ENCODE measurements around the gene USP17L11. TPM values are rescaled to one million over a fixed set of nuclear protein-coding genes. Genes with fewer than 3 reads are reported as not detected.
"Not testable (repeated sequence)": the region's sequence is repeated elsewhere in the genome, so short reads cannot be mapped to it uniquely, and the experiment has no call there.

Gene USP17L11, protein sequence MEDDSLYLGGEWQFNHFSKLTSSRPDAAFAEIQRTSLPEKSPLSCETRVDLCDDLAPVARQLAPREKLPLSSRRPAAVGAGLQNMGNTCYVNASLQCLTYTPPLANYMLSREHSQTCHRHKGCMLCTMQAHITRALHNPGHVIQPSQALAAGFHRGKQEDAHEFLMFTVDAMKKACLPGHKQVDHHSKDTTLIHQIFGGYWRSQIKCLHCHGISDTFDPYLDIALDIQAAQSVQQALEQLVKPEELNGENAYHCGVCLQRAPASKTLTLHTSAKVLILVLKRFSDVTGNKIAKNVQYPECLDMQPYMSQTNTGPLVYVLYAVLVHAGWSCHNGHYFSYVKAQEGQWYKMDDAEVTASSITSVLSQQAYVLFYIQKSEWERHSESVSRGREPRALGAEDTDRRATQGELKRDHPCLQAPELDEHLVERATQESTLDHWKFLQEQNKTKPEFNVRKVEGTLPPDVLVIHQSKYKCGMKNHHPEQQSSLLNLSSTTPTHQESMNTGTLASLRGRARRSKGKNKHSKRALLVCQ
- not detected in 2 replicates for total RNA-seq (2014; rRNA removed; shearing (Covaris generic))

DNA sequence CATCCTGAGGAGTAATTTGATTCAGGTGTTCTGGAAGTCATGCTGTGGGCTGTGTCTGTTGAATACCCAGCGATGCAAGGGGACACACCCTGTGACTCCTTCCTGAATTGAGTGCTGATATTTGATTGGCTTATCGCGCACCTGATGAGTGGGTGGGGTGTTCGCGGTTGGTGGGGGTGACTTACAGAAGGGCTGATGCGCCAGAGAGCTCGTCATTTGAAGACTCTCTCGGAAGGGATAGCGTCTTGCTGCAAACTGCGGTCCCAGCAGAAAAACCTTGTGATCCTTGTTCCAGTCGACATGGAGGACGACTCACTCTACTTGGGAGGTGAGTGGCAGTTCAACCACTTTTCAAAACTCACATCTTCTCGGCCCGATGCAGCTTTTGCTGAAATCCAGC, at the start of gene USP17L11:
USP17L11 (plus strand) TSS at position 301 of the 400 bp plus-strand sequence; CDS start at position 301, 0 bp downstream.
- not testable (repeated sequence) for DNase-seq (ENCODE audit: low read depth)

DNA sequence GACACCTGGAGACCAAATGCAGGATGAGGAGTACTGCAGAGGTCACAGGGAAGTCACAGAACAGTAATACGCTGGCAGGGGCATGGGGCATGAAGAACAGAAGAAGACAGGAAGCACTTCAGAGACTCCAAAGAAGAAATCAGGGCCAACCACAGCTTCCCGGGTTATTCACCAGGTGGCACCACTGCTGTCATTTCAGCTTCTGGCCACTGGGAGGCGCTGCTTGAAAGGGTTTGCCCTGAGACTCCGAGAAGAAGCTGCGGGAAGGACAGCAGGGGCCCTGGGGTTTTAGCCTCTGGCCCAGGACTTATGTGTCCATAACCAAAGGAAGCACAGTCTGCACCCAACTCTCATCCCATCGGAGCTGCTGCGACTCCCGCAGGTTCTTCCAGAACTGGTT, 49.2 kb upstream of the USP17L11 start:
- DNase-seq (ENCODE audit: low read depth): not testable (repeated sequence)

DNA sequence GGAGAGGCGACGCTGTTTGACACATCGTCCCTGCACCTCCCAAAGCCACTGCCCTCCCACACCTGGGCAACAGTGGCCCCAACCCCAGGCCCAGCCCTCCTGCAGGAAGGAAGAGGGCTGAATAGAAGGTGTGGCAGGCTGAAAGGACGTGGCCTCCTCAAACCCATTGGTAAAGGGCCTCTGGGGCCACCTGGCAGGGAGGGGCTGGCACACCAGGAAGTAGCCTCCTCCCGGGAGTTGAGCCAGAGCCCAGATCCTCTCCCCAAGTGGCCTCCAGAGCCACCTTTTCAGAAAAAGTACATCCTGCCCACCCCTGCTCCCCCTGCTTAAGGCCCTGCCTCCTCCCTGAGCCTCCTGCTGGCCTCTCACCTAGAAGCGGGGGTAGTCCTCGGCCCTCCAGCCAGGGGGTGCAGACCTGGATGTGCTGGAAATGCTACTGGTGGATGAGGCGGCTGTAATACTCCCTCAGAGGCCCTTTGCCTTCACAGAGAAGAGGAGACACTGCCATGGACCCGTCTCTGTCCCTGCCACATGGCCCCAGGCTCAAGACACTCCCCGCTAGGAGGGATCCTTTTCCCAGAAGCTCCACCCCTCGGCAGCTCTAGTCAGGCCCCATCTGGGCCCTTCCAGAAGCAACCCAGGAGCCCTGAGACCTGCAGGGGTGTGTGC, 45.3 kb upstream of the USP17L11 start, which contains the start of gene FAM90A26:
FAM90A26 (plus strand) TSS at position 619 of the 669 bp plus-strand sequence. CDS start 2,764 bp downstream, outside the sequence.
- not testable (repeated sequence) for DNase-seq (ENCODE audit: low read depth)

DNA sequence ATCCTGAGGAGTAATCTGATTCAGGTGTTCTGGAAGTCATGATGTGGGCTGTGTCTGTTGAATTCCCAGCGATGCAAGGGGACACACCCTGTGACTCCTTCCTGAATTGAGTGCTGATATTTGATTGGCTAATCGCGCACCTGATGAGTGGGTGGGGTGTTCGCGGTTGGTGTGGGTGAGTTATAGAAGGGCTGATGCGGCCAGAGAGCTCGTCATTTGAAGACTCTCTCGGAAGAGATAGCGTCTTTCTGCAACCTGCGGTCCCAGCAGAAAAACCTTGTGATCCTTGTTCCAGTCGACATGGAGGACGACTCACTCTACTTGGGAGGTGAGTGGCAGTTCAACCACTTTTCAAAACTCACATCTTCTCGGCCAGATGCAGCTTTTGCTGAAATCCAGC, 4.8 kb upstream of the USP17L11 start, which contains the start of gene USP17L10:
USP17L10 (plus strand) TSS at position 301 of the 400 bp plus-strand sequence; CDS start at position 301, 0 bp downstream.
- DNase-seq (ENCODE audit: low read depth): not testable (repeated sequence)

DNA sequence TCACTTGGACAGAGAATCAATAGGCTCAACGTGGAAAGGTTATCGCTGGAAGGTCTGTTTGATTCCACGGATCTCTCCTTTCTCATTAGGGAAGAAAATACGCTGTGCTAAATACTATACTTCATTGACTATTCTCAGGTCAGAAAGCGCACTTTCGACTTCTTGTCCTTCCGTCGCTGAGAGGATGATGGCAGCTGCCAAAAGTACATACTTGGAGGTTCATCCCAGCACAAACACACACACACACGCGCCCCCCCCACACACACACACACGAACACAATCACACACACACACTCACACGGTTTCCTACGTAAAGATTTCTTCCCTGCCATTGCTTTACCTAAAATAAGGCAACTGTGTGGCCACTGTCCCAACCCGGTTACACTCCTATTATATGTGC, 504 bp upstream of the USP17L11 start:
- not testable (repeated sequence) for DNase-seq (ENCODE audit: low read depth)

DNA sequence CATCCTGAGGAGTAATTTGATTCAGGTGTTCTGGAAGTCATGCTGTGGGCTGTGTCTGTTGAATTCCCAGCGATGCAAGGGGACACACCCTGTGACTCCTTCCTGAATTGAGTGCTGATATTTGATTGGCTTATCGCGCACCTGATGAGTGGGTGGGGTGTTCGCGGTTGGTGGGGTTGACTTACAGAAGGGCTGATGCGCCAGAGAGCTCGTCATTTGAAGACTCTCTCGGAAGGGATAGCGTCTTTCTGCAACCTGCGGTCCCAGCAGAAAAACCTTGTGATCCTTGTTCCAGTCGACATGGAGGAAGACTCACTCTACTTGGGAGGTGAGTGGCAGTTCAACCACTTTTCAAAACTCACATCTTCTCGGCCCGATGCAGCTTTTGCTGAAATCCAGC, 4.6 kb downstream of the USP17L11 start, which contains the start of gene USP17L12:
USP17L12 (plus strand) TSS at position 301 of the 400 bp plus-strand sequence; CDS start at position 301, 0 bp downstream.
- DNase-seq (ENCODE audit: low read depth): not testable (repeated sequence)

DNA sequence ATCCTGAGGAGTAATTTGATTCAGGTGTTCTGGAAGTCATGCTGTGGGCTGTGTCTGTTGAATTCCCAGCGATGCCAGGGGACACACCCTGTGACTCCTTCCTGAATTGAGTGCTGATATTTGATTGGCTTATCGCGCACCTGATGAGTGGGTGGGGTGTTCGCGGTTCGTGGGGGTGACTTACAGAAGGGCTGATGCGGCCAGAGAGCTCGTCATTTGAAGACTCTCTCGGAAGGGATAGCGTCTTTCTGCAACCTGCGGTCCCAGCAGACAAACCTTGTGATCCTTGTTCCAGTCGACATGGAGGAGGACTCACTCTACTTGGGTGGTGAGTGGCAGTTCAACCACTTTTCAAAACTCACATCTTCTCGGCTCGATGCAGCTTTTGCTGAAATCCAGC, 9.4 kb downstream of the USP17L11 start, which contains the start of gene USP17L13:
USP17L13 (plus strand) TSS at position 301 of the 400 bp plus-strand sequence; CDS start at position 301, 0 bp downstream.
- not testable (repeated sequence) for DNase-seq (ENCODE audit: low read depth)

DNA sequence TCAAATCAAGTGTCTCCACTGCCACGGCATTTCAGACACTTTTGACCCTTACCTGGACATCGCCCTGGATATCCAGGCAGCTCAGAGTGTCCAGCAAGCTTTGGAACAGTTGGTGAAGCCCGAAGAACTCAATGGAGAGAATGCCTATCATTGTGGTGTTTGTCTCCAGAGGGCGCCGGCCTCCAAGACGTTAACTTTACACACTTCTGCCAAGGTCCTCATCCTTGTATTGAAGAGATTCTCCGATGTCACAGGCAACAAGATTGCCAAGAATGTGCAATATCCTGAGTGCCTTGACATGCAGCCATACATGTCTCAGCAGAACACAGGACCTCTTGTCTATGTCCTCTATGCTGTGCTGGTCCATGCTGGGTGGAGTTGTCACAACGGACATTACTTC, 15.0 kb downstream of the USP17L11 start:
- not testable (repeated sequence) for DNase-seq (ENCODE audit: low read depth)

DNA sequence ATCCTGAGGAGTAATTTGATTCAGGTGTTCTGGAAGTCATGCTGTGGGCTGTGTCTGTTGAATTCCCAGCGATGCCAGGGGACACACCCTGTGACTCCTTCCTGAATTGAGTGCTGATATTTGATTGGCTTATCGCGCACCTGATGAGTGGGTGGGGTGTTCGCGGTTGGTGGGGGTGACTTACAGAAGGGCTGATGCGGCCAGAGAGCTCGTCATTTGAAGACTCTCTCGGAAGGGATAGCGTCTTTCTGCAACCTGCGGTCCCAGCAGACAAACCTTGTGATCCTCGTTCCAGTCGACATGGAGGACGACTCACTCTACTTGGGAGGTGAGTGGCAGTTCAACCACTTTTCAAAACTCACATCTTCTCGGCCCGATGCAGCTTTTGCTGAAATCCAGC, 18.9 kb downstream of the USP17L11 start, which contains the start of gene USP17L15:
USP17L15 (plus strand) TSS at position 301 of the 400 bp plus-strand sequence; CDS start at position 301, 0 bp downstream.
- DNase-seq (ENCODE audit: low read depth): not testable (repeated sequence)

DNA sequence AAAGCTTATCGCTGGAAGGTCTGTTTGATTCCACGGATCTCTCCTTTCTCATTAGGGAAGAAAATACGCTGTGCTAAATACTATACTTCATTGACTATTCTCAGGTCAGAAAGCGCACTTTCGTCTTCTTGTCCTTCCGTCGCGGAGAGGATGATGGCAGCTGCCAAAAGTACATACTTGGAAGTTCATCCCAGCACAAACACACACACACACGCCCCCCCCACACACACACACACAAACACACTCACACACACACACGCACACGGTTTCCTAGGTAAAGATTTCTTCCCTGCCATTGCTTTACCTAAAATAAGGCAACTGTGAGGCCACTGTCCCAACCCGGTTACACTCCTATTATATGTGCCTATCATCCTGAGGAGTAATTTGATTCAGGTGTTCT, 23.3 kb downstream of the USP17L11 start:
- DNase-seq (ENCODE audit: low read depth): not testable (repeated sequence)

DNA sequence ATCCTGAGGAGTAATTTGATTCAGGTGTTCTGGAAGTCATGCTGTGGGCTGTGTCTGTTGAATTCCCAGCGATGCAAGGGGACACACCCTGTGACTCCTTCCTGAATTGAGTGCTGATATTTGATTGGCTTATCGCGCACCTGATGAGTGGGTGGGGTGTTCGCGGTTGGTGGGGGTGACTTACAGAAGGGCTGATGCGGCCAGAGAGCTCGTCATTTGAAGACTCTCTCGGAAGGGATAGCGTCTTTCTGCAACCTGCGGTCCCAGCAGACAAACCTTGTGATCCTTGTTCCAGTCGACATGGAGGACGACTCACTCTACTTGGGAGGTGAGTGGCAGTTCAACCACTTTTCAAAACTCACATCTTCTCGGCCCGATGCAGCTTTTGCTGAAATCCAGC, 28.4 kb downstream of the USP17L11 start, which contains the start of gene USP17L17:
USP17L17 (plus strand) TSS at position 301 of the 400 bp plus-strand sequence; CDS start at position 301, 0 bp downstream.
- DNase-seq (ENCODE audit: low read depth): not testable (repeated sequence)

DNA sequence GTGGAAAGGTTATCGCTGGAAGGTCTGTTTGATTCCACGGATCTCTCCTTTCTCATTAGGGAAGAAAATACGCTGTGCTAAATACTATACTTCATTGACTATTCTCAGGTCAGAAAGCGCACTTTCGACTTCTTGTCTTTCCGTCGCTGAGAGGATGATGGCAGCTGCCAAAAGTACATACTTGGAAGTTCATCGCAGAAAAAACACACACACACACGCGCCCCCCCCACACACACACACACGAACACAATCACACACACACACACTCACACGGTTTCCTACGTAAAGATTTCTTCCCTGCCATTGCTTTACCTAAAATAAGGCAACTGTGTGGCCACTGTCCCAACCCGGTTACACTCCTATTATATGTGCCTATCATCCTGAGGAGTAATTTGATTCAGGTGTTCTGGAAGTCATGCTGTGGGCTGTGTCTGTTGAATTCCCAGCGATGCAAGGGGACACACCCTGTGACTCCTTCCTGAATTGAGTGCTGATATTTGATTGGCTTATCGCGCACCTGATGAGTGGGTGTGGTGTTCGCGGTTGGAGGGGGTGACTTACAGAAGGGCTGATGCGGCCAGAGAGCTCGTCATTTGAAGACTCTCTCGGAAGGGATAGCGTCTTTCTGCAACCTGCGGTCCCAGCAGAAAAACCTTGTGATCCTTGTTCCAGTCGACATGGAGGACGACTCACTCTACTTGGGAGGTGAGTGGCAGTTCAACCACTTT, 32.9 kb downstream of the USP17L11 start, which contains the start of gene USP17L18:
USP17L18 (plus strand) TSS at position 678 of the 728 bp plus-strand sequence; CDS start at position 678, 0 bp downstream.
- DNase-seq (ENCODE audit: low read depth): not testable (repeated sequence)

DNA sequence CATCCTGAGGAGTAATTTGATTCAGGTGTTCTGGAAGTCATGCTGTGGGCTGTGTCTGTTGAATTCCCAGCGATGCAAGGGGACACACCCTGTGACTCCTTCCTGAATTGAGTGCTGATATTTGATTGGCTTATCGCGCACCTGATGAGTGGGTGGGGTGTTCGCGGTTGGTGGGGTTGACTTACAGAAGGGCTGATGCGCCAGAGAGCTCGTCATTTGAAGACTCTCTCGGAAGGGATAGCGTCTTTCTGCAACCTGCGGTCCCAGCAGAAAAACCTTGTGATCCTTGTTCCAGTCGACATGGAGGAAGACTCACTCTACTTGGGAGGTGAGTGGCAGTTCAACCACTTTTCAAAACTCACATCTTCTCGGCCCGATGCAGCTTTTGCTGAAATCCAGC, 37.9 kb downstream of the USP17L11 start, which contains the start of gene USP17L19:
USP17L19 (plus strand) TSS at position 301 of the 400 bp plus-strand sequence; CDS start at position 301, 0 bp downstream.
- not testable (repeated sequence) for DNase-seq (ENCODE audit: low read depth)

DNA sequence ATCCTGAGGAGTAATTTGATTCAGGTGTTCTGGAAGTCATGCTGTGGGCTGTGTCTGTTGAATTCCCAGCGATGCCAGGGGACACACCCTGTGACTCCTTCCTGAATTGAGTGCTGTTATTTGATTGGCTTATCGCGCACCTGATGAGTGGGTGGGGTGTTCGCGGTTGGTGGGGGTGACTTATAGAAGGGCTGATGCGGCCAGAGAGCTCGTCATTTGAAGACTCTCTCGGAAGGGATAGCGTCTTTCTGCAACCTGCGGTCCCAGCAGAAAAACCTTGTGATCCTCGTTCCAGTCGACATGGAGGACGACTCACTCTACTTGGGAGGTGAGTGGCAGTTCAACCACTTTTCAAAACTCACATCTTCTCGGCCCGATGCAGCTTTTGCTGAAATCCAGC, 42.6 kb downstream of the USP17L11 start, which contains the start of gene USP17L20:
USP17L20 (plus strand) TSS at position 301 of the 400 bp plus-strand sequence; CDS start at position 301, 0 bp downstream.
- not testable (repeated sequence) for DNase-seq (ENCODE audit: low read depth)

DNA sequence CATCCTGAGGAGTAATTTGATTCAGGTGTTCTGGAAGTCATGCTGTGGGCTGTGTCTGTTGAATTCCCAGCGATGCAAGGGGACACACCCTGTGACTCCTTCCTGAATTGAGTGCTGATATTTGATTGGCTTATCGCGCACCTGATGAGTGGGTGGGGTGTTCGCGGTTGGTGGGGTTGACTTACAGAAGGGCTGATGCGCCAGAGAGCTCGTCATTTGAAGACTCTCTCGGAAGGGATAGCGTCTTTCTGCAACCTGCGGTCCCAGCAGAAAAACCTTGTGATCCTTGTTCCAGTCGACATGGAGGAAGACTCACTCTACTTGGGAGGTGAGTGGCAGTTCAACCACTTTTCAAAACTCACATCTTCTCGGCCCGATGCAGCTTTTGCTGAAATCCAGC, 47.4 kb downstream of the USP17L11 start, which contains the start of gene USP17L21:
USP17L21 (plus strand) TSS at position 301 of the 400 bp plus-strand sequence; CDS start at position 301, 0 bp downstream.
- not testable (repeated sequence) for DNase-seq (ENCODE audit: low read depth)

Other genes with a start within 250 kb of the USP17L11 start
- gene FAM90A26, start 45.0 kb upstream of the USP17L11 start, total RNA-seq (2014; rRNA removed; shearing (Covaris generic)): not detected in 2 replicates
- gene USP17L10, start 4.7 kb upstream of the USP17L11 start, total RNA-seq (2014; rRNA removed; shearing (Covaris generic)): not detected in 2 replicates
- not detected in 2 replicates for gene USP17L12, start 4.7 kb downstream of the USP17L11 start, total RNA-seq (2014; rRNA removed; shearing (Covaris generic))
- not detected in 2 replicates for gene USP17L13, start 9.5 kb downstream of the USP17L11 start, total RNA-seq (2014; rRNA removed; shearing (Covaris generic))
- not detected in 2 replicates for gene USP17L15, start 19.0 kb downstream of the USP17L11 start, total RNA-seq (2014; rRNA removed; shearing (Covaris generic))
- not detected in 2 replicates for gene USP17L17, start 28.5 kb downstream of the USP17L11 start, total RNA-seq (2014; rRNA removed; shearing (Covaris generic))
- not detected in 2 replicates for gene USP17L18, start 33.2 kb downstream of the USP17L11 start, total RNA-seq (2014; rRNA removed; shearing (Covaris generic))
- gene USP17L19, start 38.0 kb downstream of the USP17L11 start, total RNA-seq (2014; rRNA removed; shearing (Covaris generic)): not detected in 2 replicates
- gene USP17L20, start 42.7 kb downstream of the USP17L11 start, total RNA-seq (2014; rRNA removed; shearing (Covaris generic)): not detected in 2 replicates
- gene USP17L21, start 47.5 kb downstream of the USP17L11 start, total RNA-seq (2014; rRNA removed; shearing (Covaris generic)): not detected in 2 replicates
- gene USP17L22, start 52.2 kb downstream of the USP17L11 start, total RNA-seq (2014; rRNA removed; shearing (Covaris generic)): not detected in 2 replicates
- gene USP17L24, start 109.8 kb downstream of the USP17L11 start, total RNA-seq (2014; rRNA removed; shearing (Covaris generic)): not detected in 2 replicates
- gene USP17L25, start 114.5 kb downstream of the USP17L11 start, total RNA-seq (2014; rRNA removed; shearing (Covaris generic)): not detected in 2 replicates
- gene USP17L26, start 119.3 kb downstream of the USP17L11 start, total RNA-seq (2014; rRNA removed; shearing (Covaris generic)): not detected in 2 replicates
- gene USP17L5, start 124.0 kb downstream of the USP17L11 start, total RNA-seq (2014; rRNA removed; shearing (Covaris generic)): not detected in 2 replicates
- gene USP17L27, start 128.7 kb downstream of the USP17L11 start, total RNA-seq (2014; rRNA removed; shearing (Covaris generic)): not detected in 2 replicates
- not detected in 2 replicates for gene USP17L28, start 133.5 kb downstream of the USP17L11 start, total RNA-seq (2014; rRNA removed; shearing (Covaris generic))
- not detected in 2 replicates for gene USP17L29, start 138.2 kb downstream of the USP17L11 start, total RNA-seq (2014; rRNA removed; shearing (Covaris generic))
- gene USP17L30, start 147.7 kb downstream of the USP17L11 start, total RNA-seq (2014; rRNA removed; shearing (Covaris generic)): not detected in 2 replicates
- gene DEFB131A, start 229.0 kb downstream of the USP17L11 start, total RNA-seq (2014; rRNA removed; shearing (Covaris generic)): not detected in 2 replicates